ENCODE data around the gene GRWD1.

GRWD1 gene

DNA sequence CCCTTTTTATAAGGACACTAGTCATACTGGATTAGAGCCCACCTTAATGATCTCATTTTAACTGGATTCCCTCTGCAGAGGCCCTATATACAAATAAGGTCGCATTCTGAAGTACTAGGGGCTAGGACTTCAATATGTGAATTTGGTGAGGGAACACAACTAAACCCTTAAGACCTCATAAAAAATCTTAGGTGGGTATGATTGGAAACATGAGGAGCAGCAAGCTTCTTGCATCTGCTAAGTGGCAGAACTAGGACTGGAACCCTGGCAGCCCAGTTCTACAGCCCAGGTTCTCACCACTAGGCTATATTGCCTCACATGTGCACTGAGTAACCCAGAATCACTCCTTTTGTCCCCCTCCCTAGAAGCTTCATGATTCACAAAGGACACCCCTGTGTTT lies 17.1 kb upstream of the GRWD1 start:
- DNase-seq, result no peak

- no peak for DNase-seq
Observed at GRCh38 chr19:48433337-48433736, 12.4 kb upstream of the GRWD1 start.

GRCh38 chr19:48436586-48436985 lies 9.2 kb upstream of the GRWD1 start:
- no peak for DNase-seq

DNA sequence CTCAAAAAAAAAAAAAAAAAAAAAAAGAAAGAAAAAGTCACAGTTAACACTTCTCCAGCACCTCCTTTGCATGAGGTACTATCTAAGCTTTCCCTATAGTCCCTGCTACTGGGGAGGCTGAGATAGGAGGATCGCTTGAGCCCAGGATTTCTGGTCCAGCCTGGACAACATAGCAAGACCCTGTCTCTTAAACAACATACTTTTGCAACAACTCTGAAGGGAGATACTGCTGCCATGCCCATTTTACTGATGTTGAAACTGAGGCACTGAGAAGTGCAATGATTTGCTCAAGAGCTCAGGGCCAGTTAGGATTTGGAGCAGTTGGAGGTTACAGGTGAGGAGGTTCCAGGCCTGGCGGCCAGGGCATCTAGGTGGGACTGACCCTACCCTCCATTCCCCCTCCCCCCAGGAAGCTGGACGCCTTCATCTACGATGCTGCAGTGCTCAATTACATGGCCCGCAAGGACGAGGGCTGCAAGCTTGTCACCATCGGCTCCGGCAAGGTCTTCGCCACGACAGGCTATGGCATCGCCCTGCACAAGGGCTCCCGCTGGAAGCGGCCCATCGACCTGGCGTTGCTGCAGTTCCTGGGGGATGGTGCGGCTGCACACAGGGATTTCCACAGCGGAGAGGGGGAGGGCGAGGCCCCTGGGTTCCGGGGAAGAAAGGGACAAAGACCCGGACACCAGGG lies 4.3 kb upstream of the GRWD1 start:
- DNase-seq, result no peak

GRCh38 chr19:48442116-48443035 lies 3.4 kb upstream of the GRWD1 start:
- no peak for DNase-seq

DNA sequence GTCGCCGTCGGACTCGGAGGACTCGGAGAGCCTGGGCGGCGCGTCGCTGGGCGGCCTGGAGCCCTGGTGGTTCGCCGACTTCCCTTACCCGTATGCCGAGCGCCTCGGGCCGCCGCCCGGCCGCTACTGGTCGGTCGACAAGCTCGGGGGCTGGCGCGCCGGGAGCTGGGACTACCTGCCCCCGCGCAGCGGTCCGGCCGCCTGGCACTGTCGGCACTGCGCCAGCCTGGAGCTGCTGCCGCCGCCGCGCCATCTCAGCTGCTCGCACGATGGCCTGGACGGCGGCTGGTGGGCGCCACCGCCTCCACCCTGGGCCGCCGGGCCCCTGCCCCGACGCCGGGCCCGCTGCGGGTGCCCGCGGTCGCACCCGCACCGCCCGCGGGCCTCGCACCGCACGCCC lies 2.5 kb upstream of the GRWD1 start:
- no peak for DNase-seq

- no peak for DNase-seq
Observed at GRCh38 chr19:48443731-48444128, 2.1 kb upstream of the GRWD1 start.

- DNase-seq, result no peak
Observed at GRCh38 chr19:48444129-48444935, 1.5 kb upstream of the GRWD1 start.

GRCh38 chr19:48444936-48445200 lies 915 bp upstream of the GRWD1 start:
- DNase-seq, result no peak

DNA sequence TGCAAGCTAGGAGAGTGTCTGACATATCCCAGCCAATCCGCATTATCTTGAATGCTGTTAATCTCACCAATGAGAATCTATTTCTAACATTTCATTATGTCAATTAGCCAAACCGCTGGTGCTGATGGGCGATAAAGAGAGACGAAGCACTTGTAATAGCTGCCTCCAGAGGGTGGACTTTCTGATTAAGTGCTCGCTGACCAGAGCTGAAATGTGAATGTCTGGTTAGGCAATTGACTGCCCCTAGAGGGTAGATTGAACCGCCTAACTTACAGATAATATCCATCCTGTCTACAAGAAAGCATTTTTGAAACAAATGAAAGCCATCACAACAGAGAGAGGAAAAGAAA lies 552 bp upstream of the GRWD1 start:
- no peak for DNase-seq

- DNase-seq, result no peak
Observed at GRCh38 chr19:48446579-48446978, 796 bp downstream of the GRWD1 start.

- no peak for DNase-seq
Observed at GRCh38 chr19:48448563-48448962, 2.8 kb downstream of the GRWD1 start.

GRCh38 chr19:48450441-48450840 lies 4.7 kb downstream of the GRWD1 start:
- no peak for DNase-seq

DNA sequence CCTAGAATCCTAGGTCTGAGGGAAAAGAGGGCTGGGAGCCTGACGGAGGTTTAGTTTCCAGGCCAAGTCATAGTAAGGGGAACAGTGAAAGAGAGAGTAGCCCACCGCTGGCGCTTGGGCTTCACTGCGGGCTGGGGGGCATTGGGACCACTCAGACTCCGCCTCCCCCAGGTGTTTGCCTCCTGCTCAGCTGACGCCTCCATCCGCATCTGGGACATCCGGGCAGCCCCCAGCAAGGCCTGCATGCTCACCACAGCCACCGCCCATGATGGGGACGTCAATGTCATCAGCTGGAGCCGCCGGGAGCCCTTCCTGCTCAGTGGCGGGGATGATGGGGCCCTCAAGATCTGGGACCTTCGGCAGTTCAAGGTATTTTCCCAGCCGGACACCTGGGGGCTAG lies 5.1 kb downstream of the GRWD1 start:
- DNase-seq, result no peak

- no peak for DNase-seq
Observed at GRCh38 chr19:48451624-48452023, 5.8 kb downstream of the GRWD1 start.

DNA sequence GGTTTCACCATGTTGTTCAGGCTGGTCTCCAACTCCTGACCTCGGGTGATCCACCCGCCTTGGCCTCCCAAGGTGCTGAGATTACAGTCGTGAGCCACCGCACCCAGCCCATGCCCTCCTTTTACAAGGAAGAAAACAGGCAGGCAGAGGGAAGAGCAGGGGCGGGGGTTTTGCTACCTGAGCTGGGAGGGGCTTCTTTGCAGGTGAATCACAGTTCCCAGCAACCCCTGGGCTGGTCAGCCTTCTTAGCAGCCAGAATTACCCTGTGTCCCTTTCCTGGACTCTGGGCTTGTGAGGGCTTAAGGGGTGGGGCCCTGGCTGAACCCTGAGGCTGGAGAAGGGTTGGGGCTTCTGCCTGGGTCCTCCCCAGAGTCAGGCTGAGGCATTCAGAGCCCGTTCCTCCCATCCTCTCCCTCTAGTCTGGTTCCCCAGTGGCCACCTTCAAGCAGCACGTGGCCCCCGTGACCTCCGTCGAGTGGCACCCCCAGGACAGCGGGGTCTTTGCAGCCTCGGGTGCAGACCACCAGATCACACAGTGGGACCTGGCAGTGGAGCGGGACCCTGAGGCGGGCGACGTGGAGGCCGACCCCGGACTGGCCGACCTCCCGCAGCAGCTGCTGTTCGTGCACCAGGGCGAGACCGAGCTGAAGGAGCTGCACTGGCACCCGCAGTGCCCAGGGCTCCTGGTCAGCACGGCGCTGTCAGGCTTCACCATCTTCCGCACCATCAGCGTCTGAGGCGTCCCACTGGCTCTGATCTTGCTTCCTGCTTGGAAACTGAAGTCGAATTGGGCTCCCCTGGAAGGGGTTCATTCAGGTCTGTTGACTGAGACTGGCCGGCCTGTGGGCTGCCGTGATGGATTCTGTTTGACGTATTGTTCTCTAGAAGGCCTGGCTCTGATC lies 6.8 kb downstream of the GRWD1 start:
- DNase-seq, result no peak

DNA sequence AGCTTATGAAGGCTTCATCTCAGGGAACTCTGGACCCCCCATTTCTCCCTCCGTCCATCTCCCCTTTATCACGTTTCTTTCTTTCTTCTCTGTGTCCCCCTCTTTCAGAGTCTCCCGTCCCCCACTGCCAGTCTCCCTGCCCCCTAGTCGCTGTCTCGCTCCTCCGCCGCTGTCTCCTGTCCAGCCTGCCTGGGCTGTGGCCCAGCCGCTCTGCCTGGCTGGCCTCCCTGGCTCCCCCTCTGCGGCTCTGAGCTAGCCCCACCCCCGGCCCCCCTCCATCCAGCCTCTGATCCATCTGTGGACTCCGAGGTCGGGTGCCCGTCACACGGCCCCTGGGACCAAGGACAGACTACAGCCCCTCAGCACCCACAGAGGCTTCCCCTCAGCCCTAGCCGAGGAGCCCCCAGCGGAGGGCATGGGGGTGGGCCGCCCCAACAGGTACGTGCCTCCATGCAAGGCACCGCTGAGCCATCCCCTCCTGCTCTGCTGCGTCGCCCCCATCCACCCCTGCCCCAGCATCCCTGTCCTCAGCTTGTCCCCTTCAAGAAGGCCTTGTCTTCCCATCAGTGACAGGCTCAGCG lies 8.5 kb downstream of the GRWD1 start:
- no peak for DNase-seq

- no peak for DNase-seq
Observed at GRCh38 chr19:48455171-48455907, 9.6 kb downstream of the GRWD1 start, which contains the start of gene KCNJ14. Gene KCNJ14 (plus strand): TSS chr19:48455574. CDS start chr19:48461725, 6,151 bp downstream.

DNA sequence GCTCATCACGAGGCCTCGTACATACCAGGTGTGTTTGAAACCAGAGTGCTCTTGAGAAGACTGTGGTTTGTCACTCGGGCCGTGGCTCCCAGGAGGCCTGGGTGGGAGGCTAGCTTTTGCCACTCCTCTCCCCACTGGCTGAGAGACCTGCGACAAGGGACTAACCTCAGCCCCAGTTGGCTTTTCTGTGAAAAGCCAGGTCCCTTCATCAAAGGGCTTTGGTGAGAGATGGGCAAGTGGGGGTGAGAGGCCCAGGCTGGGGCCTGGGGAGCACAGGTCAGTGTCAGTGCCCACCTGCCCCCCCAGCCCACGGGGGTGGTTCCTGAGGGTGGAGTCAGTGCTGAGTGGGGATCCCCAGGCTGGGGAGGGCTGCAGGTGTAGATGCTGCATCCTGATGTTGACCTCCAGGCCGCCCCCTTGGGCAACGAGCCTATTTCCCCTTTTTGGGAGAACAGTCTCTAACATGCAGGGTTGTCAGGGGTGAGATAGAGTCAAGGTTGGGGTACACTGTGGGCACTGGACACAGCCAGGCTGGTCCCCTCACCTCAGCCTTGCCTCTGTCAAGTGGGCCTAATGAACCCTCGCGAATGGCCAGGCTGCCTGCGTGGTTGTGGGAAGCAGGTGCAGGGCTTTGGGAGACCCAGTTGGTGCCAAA lies 10.3 kb downstream of the GRWD1 start:
- no peak for DNase-seq

DNA sequence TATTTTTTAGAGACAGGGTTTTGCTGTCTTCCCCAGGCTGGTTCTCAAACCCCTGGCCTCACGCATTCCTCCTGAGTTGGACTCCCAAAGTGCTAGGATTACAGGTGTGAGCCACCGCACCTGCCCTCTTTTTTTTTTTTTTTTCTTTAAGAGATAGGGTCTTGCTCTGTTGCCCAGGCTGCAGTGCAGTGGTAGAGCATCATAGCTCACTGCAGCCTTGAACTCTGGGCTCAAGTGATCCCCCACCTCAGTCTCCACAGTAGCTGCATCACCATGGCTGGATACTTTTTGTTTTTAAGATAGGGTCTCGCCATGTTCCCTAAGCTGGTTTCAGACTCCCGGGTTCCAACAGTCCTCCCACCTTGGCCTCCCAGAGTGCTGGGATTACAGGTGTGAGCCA lies 11.1 kb downstream of the GRWD1 start:
- no peak for DNase-seq

DNA sequence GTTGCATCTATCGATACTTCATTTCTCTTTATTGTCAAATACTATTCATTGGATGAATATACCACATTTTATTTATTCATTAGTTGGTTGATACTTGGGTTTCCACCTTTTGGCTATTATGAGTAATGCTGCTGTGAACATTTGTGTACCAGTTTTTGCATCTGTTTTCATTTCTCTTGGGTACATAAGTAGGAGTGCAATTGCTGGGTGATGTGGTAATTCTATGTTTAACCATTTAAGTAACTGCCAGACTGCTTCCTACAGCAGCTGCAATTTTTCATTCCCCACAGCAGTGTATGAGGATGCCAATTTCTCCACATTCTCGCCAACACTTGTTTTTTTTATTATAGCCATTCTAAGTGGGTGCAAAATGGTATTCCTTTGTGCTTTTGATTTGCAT lies 12.2 kb downstream of the GRWD1 start:
- DNase-seq, result no peak
